GM23338 (cell line): ENCODE results near the gene TBCD.

Experiments
- CREB1 ChIP-seq: fragments of 250-450 bp; sonication (Bioruptor Pico); IDR thresholded peaks from 2 replicates; pipeline ENCODE4 v1.5.0; 2020; ENCODE audit warnings: low read depth, mild to moderate bottlenecking, moderate library complexity
- EZH2 ChIP-seq: fragments of 200-600 bp; sonication (generic); IDR thresholded peaks from one replicate; pipeline ENCODE4 v1.8.0; 2017; ENCODE audit warnings: antibody characterized with exemption, mild to moderate bottlenecking, low read depth; ENCODE audit not compliant: unreplicated experiment
- EZH2phosphoT487 ChIP-seq: fragments of 200-600 bp; sonication (generic); IDR thresholded peaks from one replicate; pipeline ENCODE4 v1.8.1; 2018; ENCODE audit warnings: antibody characterized with exemption; ENCODE audit not compliant: unreplicated experiment
- JUNB ChIP-seq: IDR thresholded peaks from one replicate; pipeline ENCODE4 v1.6.1; 2016; ENCODE audit warnings: antibody characterized with exemption; ENCODE audit not compliant: unreplicated experiment
- NANOG ChIP-seq: IDR thresholded peaks from 2 replicates; pipeline ENCODE4 v1.6.1; 2016; ENCODE audit warnings: antibody characterized with exemption, borderline replicate concordance
- POLR2AphosphoS5 ChIP-seq: IDR thresholded peaks from 2 replicates; pipeline ENCODE4 v1.6.1; 2016; ENCODE audit warnings: antibody characterized with exemption, low read depth
- ZNF114 ChIP-seq: fragments of 250-450 bp; sonication (Bioruptor Pico); IDR thresholded peaks from 2 replicates; pipeline ENCODE4 v1.5.0; 2020; ENCODE audit warnings: mild to moderate bottlenecking, moderate library complexity
- ZNF331 ChIP-seq: fragments of 250-450 bp; sonication (Bioruptor Pico); IDR thresholded peaks from 2 replicates; pipeline ENCODE4 v1.5.0; 2020; ENCODE audit warnings: low read depth, mild to moderate bottlenecking, moderate library complexity
- TF ChIP-seq, protein P1 (sequence below), 2 experiments: fragments of 200-600 bp in 1 of 2; sonication (generic) in 1 of 2; conservative IDR thresholded peaks; 2 replicates each; pipeline versions ENCODE4 v1.5.1 to v1.6.1; 2016 to 2017; ENCODE audit warnings: antibody characterized with exemption in 2 of 2, low read depth in 2 of 2, mild to moderate bottlenecking in 2 of 2, moderate library complexity in 1 of 2
- TF ChIP-seq, protein P2 (sequence below): IDR thresholded peaks from one replicate; pipeline ENCODE4 v1.6.1; 2018; ENCODE audit warnings: antibody characterized with exemption; ENCODE audit not compliant: unreplicated experiment

DNA sequence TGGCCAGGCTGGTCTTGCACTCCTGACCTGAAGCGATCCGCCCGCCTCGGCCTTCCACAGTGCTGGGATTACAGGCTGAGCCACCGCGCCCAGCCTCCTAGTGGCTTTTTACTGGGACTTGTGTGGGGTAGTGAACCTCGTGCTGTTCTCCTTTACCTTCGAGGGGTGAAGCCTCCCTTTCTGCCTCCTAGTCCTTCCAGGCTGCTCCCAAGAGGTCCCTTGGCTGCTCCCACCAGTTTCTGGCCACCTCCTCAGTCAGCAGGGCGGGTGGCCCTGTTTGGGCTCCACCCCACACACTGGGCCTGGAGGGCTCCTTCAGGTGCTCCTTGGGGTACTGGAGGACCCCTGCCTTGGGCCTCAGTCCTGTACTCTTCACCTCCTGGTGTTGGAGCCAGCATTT is 158.9 kb downstream of the TBCD start:
- TF ChIP-seq, protein P1, sequence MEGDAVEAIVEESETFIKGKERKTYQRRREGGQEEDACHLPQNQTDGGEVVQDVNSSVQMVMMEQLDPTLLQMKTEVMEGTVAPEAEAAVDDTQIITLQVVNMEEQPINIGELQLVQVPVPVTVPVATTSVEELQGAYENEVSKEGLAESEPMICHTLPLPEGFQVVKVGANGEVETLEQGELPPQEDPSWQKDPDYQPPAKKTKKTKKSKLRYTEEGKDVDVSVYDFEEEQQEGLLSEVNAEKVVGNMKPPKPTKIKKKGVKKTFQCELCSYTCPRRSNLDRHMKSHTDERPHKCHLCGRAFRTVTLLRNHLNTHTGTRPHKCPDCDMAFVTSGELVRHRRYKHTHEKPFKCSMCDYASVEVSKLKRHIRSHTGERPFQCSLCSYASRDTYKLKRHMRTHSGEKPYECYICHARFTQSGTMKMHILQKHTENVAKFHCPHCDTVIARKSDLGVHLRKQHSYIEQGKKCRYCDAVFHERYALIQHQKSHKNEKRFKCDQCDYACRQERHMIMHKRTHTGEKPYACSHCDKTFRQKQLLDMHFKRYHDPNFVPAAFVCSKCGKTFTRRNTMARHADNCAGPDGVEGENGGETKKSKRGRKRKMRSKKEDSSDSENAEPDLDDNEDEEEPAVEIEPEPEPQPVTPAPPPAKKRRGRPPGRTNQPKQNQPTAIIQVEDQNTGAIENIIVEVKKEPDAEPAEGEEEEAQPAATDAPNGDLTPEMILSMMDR (conservative IDR thresholded peaks at IDR 0.05; ENCODE audit: low read depth in 2 of 2) = no peak
- no peak for TF ChIP-seq EZH2
- TF ChIP-seq, protein P2, sequence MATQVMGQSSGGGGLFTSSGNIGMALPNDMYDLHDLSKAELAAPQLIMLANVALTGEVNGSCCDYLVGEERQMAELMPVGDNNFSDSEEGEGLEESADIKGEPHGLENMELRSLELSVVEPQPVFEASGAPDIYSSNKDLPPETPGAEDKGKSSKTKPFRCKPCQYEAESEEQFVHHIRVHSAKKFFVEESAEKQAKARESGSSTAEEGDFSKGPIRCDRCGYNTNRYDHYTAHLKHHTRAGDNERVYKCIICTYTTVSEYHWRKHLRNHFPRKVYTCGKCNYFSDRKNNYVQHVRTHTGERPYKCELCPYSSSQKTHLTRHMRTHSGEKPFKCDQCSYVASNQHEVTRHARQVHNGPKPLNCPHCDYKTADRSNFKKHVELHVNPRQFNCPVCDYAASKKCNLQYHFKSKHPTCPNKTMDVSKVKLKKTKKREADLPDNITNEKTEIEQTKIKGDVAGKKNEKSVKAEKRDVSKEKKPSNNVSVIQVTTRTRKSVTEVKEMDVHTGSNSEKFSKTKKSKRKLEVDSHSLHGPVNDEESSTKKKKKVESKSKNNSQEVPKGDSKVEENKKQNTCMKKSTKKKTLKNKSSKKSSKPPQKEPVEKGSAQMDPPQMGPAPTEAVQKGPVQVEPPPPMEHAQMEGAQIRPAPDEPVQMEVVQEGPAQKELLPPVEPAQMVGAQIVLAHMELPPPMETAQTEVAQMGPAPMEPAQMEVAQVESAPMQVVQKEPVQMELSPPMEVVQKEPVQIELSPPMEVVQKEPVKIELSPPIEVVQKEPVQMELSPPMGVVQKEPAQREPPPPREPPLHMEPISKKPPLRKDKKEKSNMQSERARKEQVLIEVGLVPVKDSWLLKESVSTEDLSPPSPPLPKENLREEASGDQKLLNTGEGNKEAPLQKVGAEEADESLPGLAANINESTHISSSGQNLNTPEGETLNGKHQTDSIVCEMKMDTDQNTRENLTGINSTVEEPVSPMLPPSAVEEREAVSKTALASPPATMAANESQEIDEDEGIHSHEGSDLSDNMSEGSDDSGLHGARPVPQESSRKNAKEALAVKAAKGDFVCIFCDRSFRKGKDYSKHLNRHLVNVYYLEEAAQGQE = no peak
- no peak for TF ChIP-seq EZH2phosphoT487
- TF ChIP-seq POLR2AphosphoS5 = no peak
- no peak for TF ChIP-seq JUNB
- no peak for TF ChIP-seq ZNF114 (CRISPR knock-in tag)
- no peak for TF ChIP-seq NANOG
- no peak for TF ChIP-seq ZNF331 (CRISPR knock-in tag)
- no peak for TF ChIP-seq CREB1 (CRISPR knock-in tag)
